GM23248 (cell line): ENCODE measurements around the gene DRG1. TPM values are rescaled to one million over a fixed set of nuclear protein-coding genes. Genes with fewer than 3 reads are reported as not detected.
A peak's percentile ranks its signal among the peaks of the same experiment; 100 is the strongest.
"Not testable (repeated sequence)": the region's sequence is repeated elsewhere in the genome, so short reads cannot be mapped to it uniquely, and the experiment has no call there.

Experiments
- DNase-seq: peaks from one replicate; pipeline ENCODE4 v3.0.0-alpha.2; 2015
- H2AFZ ChIP-seq: fragments of 200-600 bp; sonication (generic); 2 replicates; pipeline ENCODE4 v1.6.1; 2016; ENCODE audit warnings: antibody characterized with exemption
- H3F3A ChIP-seq: fragments of 200-600 bp; sonication (generic); 2 replicates; pipeline ENCODE4 v1.6.1; 2016; ENCODE audit warnings: mild to moderate bottlenecking, antibody characterized with exemption, mixed run types; ENCODE audit not compliant: insufficient read depth
- H3K27ac ChIP-seq: fragments of 200-600 bp; sonication (generic); 2 replicates; pipeline ENCODE4 v1.5.1; 2016; ENCODE audit warnings: mild to moderate bottlenecking
- H3K27me3 ChIP-seq: fragments of 200-600 bp; sonication (generic); replicated peaks from 2 replicates; pipeline ENCODE4 v1.6.1; 2016; ENCODE audit warnings: mild to moderate bottlenecking; ENCODE audit not compliant: insufficient read depth
- H3K36me3 ChIP-seq: fragments of 200-600 bp; sonication (generic); 2 replicates; pipeline ENCODE4 v1.6.1; 2016; ENCODE audit warnings: low read depth, mild to moderate bottlenecking
- H3K4me1 ChIP-seq: fragments of 200-600 bp; sonication (generic); 2 replicates; pipeline ENCODE4 v1.6.1; 2016; ENCODE audit warnings: mild to moderate bottlenecking; ENCODE audit not compliant: insufficient read depth
- H3K4me2 ChIP-seq: fragments of 200-600 bp; sonication (generic); one replicate; pipeline ENCODE4 v1.6.1; 2016; ENCODE audit warnings: mild to moderate bottlenecking; ENCODE audit not compliant: unreplicated experiment
- H3K4me3 ChIP-seq: fragments of 200-600 bp; sonication (generic); 2 replicates; pipeline ENCODE4 v1.5.1; 2016; ENCODE audit warnings: mild to moderate bottlenecking
- H3K79me2 ChIP-seq: fragments of 200-600 bp; sonication (generic); 2 replicates; pipeline ENCODE4 v1.6.1; 2016; ENCODE audit warnings: mild to moderate bottlenecking; ENCODE audit not compliant: insufficient read depth
- H3K9ac ChIP-seq: fragments of 200-600 bp; sonication (generic); 2 replicates; pipeline ENCODE4 v1.6.1; 2016; ENCODE audit warnings: mild to moderate bottlenecking
- H3K9me2 ChIP-seq: fragments of 200-600 bp; sonication (generic); 2 replicates; pipeline ENCODE4 v1.6.1; 2016; ENCODE audit warnings: mixed run types, mild to moderate bottlenecking, moderate library complexity; ENCODE audit not compliant: insufficient read depth
- H3K9me3 ChIP-seq: fragments of 200-600 bp; sonication (generic); one replicate; pipeline ENCODE4 v1.6.1; 2017; ENCODE audit warnings: low read depth
- H4K20me1 ChIP-seq: fragments of 200-600 bp; sonication (generic); 2 replicates; pipeline ENCODE4 v1.6.0; 2016; ENCODE audit not compliant: insufficient read depth
- EZH2 ChIP-seq: fragments of 200-600 bp; sonication (generic); IDR thresholded peaks from 2 replicates; pipeline ENCODE4 v1.6.1; 2018; ENCODE audit warnings: antibody characterized with exemption, mild to moderate bottlenecking; ENCODE audit not compliant: insufficient read depth, poor library complexity, severe bottlenecking
- EZH2phosphoT487 ChIP-seq: fragments of 200-600 bp; sonication (generic); IDR thresholded peaks from 2 replicates; pipeline ENCODE4 v1.6.1; 2018; ENCODE audit warnings: antibody characterized with exemption, moderate library complexity, mild to moderate bottlenecking, low read depth; ENCODE audit not compliant: insufficient read depth
- WGBS, 2 experiments: methylation state at CpG; one replicate each; pipeline ENCODE4 v1.1.6; 2015 to 2017; ENCODE audit warnings: low lambda C conversion rate in 2 of 2, low coverage in 1 of 2; ENCODE audit errors: missing lambda C conversion rate in 2 of 2; 5-methylcytosine and 5-hydroxymethylcytosine counted together
- in situ Hi-C: fragments of 300-500 bp; cut with MboI; formaldehyde crosslinking; loops from 2 replicates; pipeline ENCODE4 v1.15.0; 2020
- polyA plus RNA-seq: library from polyadenylated mRNA; unstranded; fragments of >200 nt; fragmentation: Nextera tagmentation; extraction: Ambion mirVana; gene quantifications from 2 replicates; pipeline ENCODE4 v1.2.1, GENCODE V29; 2016
- total RNA-seq: library from RNA; depleted of rRNA; stranded (reverse); fragments of >200 nt; shearing (Covaris generic); gene quantifications from 2 replicates; pipeline ENCODE4 v1.2.3, GENCODE V29; 2014

DRG1 gene
- total and polyA plus RNA-seq, 2 experiments from 2014 or later: 65.0 to 79.7 TPM

DNA sequence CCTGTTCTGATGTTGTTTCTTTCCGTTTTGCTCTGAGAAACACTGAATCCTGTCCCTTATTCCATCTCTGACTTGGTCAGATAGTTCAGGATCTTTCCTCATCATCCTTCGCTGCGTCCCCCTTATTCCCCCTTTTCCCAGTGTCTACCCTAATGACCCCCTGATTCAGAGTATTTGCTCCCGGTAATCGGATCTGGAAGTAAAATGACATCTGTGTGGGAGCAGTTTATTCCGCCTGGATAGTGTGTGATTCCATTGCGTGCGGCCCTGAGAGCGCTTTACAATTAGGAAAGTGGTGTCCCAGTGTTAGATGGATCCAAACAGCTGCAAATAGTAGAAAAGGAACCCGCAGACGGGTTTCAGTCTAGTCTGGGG lies 606 bp downstream of the DRG1 start:
- Histone ChIP-seq H3K4me2 (peak overlapping the region; percentile 86), H3K4me1 (peaks cover 12% of the 10 kb centered on the region), H2AFZ (peak overlapping the region; percentile 97), H3F3A (0 out of 2 replicates have a peak, but pooled peaks cover 3% of the 10 kb centered on the region), H3K9ac (peak overlapping the region; percentile 96), H3K79me2 (peaks cover 56% of the 10 kb centered on the region), H3K4me3 (peak overlapping the region; percentile 85), H3K27ac (peak overlapping the region; percentile 81), H4K20me1 (no peaks in the 10 kb centered on the region), H3K9me2 (no peaks in the 10 kb centered on the region), H3K9me3 (no peaks in the 10 kb centered on the region), H3K27me3 (no peaks in the 10 kb centered on the region), H3K36me3 (peaks cover 14% of the 10 kb centered on the region)
- in situ Hi-C loops: no loop called here
- WGBS, 2 experiments: 2% methylated on average over 11 of the region's 11 CpGs
- TF ChIP-seq EZH2 (no peak), EZH2phosphoT487 (no peak)
- peak; percentile 69 for DNase-seq

DNA sequence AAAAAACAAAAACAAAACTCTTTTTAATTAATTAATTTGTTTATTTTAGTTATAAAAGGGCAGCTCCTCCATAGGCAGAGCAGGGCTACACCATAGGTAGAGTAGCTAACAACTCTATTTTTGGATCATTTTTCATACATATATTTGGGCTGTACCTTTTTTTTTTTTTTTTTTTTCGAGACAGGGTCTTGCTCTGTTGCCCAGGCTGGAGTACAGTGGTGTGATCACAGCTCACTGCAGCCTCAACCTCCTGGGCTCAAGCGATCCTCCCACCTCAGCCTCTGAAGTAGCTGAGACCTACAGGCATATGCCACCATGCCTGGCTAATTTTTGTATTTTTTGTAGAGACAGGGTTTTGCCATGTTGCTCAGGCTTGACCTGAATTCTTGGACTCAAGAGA lies 2.9 kb downstream of the DRG1 start:
- H3K27me3 ChIP-seq, H3K9ac ChIP-seq, H3K27ac ChIP-seq, H3K9me2 ChIP-seq, H3K4me2 ChIP-seq, H3K4me3 ChIP-seq, H3F3A ChIP-seq, DNase-seq, in situ Hi-C loops, H2AFZ ChIP-seq, H3K9me3 ChIP-seq, H4K20me1 ChIP-seq: not testable (repeated sequence)
- 74 to 91% methylated on average over 2 of the region's 2 CpGs for WGBS, 2 experiments
- peaks cover 12% of the 10 kb centered on the region for H3K4me1 ChIP-seq
- H3K79me2 ChIP-seq: peaks cover 79% of the 10 kb centered on the region
- peaks cover 27% of the 10 kb centered on the region for H3K36me3 ChIP-seq

DNA sequence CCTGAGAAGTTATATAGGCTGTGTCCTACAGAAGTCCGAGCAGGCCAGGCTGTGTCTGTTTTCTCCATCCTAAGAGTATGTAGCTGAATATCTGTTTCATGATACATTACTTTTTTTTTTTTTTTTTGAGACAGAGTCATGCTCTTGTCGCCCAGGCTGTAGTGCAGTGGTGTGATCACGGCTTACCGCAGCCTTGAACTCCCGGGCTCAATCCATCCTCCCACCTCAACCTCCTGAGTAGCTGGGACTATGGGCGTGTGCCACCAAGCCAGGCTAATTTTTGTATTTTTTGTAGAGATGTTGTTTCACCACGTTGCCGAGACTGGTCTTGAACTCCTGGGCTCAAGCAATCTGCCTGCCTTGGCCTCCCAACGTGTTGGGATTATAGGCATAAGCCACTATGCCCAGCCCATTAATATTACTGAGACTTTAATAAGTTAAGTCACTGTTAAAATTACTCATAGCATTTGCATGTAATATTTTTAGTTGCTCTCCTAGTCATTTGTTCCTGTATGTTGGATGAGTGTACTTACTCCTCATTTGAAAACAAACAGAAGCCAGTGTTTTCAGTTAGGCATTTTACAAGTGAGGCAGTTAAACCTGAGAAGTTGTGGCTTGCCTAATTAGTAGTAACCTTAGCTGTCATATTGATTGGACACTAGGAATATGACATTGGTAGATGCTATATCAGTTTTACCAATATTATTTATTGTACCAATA lies 26.1 kb downstream of the DRG1 start:
- in situ Hi-C loops: no loop called here
- 95 to 97% methylated on average over 8 to 9 of the region's 9 CpGs for WGBS, 2 experiments

DNA sequence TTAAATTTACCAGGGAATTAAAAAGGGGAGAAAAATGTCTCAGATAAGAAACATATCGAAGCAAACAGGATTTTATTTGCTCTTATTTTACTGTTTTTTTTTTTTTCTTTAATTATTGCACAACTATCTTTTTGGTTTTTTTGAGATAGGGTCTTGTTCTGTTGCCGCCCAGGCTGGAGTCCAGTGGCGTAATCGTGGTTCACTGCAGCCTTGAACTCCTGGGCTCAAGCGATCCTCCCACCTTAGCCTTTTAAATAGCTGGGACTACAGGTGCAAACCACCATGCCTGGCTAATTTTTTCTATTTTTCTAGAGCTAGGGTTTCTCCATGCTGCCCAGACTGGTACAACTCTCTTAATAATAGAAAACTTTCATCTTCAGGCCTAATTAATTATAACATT lies 32.5 kb downstream of the DRG1 start:
- Histone ChIP-seq H3K27me3 (no peaks in the 10 kb centered on the region), H3K9me2 (no peaks in the 10 kb centered on the region), H2AFZ (no peak overlapping the region), H3K4me3 (no peak overlapping the region), H3K4me2 (no peak overlapping the region), H3K27ac (no peak overlapping the region), H3F3A (peaks cover 3% of the 10 kb centered on the region), H3K79me2 (peaks cover 31% of the 10 kb centered on the region), H4K20me1 (no peaks in the 10 kb centered on the region), H3K9ac (no peak overlapping the region), H3K9me3 (no peaks in the 10 kb centered on the region), H3K36me3 (peaks cover 46% of the 10 kb centered on the region), H3K4me1 (no peaks in the 10 kb centered on the region)
- DNase-seq: no peak
- TF ChIP-seq EZH2: no peak
- WGBS, 2 experiments: 97 to 100% methylated on average over 5 of the region's 5 CpGs
- in situ Hi-C loops: no loop called here

More for the DNA sequence above, 26.1 kb downstream of the DRG1 start:
- no peak overlapping the region for H2AFZ ChIP-seq
- TF ChIP-seq EZH2phosphoT487 (no peak), EZH2 (no peak)
- H3K27ac ChIP-seq: peak overlapping the region; percentile 26
- H3K36me3 ChIP-seq: peaks cover 57% of the 10 kb centered on the region
- H3K9me2 ChIP-seq: no peaks in the 10 kb centered on the region
- H3K27me3 ChIP-seq: no peaks in the 10 kb centered on the region
- no peak overlapping the region for H3K4me2 ChIP-seq
- no peak overlapping the region for H3K4me3 ChIP-seq
- no peaks in the 10 kb centered on the region for H4K20me1 ChIP-seq
- peaks cover 5% of the 10 kb centered on the region; the same call in 1 of the 2 replicates for H3K4me1 ChIP-seq
- H3K9ac ChIP-seq: no peak overlapping the region
- DNase-seq: peak; percentile 35
- no peaks in the 10 kb centered on the region for H3K9me3 ChIP-seq
- peaks cover 13% of the 10 kb centered on the region; the same call in 1 of the 2 replicates for H3F3A ChIP-seq
- H3K79me2 ChIP-seq: peaks cover 30% of the 10 kb centered on the region
